NCI-H526 (cell line): ENCODE measurements around the gene MAP6.
"Not testable (repeated sequence)": the region's sequence is repeated elsewhere in the genome, so short reads cannot be mapped to it uniquely, and the experiment has no call there.

ENCODE experiments used
- DNase-seq, 2 experiments: peaks; one replicate each; lab custom pipeline; 2025; lab: John Stamatoyannopoulos, UW

MAP6 gene

GRCh38 chr11:75668451-75669297 lies at the start of gene MAP6:
Gene MAP6, minus strand, starts transcription at chr11:75669038. Its CDS starts 669 bp downstream, at chr11:75668369.
- peak; percentile 43 to 83 for DNase-seq

- no peak for DNase-seq
Observed at GRCh38 chr11:75717608-75718418, 49.0 kb upstream of the MAP6 start, which contains the start of gene MOGAT2. Gene MOGAT2, plus strand, starts transcription at chr11:75717838. Its CDS starts 51 bp downstream, at chr11:75717889.

GRCh38 chr11:75716659-75717058 lies 47.8 kb upstream of the MAP6 start:
- DNase-seq: no peak

- DNase-seq: no peak
Observed at GRCh38 chr11:75715688-75716087, 46.9 kb upstream of the MAP6 start.

- no peak for DNase-seq
Observed at GRCh38 chr11:75714211-75714610, 45.4 kb upstream of the MAP6 start.

GRCh38 chr11:75706260-75706729 lies 37.5 kb upstream of the MAP6 start:
- peak; percentile 44 to 86 for DNase-seq

- DNase-seq: no peak
Observed at GRCh38 chr11:75705541-75705940, 36.7 kb upstream of the MAP6 start.

- no peak for DNase-seq
Observed at GRCh38 chr11:75703695-75704237, 34.9 kb upstream of the MAP6 start.

- DNase-seq: no peak
Observed at GRCh38 chr11:75700940-75701339, 32.1 kb upstream of the MAP6 start.

GRCh38 chr11:75697906-75698581 lies 29.2 kb upstream of the MAP6 start:
- no peak for DNase-seq

GRCh38 chr11:75691804-75692203 lies 23.0 kb upstream of the MAP6 start:
- no peak for DNase-seq

- DNase-seq: no peak
Observed at GRCh38 chr11:75689863-75690609, 21.2 kb upstream of the MAP6 start.

- not testable (repeated sequence) for DNase-seq
Observed at GRCh38 chr11:75683856-75684255, 15.0 kb upstream of the MAP6 start.

- DNase-seq: no peak
Observed at GRCh38 chr11:75679566-75679965, 10.7 kb upstream of the MAP6 start.

- no peak for DNase-seq
Observed at GRCh38 chr11:75678620-75679259, 9.9 kb upstream of the MAP6 start.

- DNase-seq: no peak
Observed at GRCh38 chr11:75677909-75678308, 9.1 kb upstream of the MAP6 start.

GRCh38 chr11:75677275-75677674 lies 8.4 kb upstream of the MAP6 start:
- no peak for DNase-seq

GRCh38 chr11:75673977-75674582 lies 5.2 kb upstream of the MAP6 start:
- DNase-seq: no peak

- DNase-seq: peak in 1 of 2 experiments; percentile 77
Observed at GRCh38 chr11:75667831-75668450, 897 bp downstream of the MAP6 start.
